Measurements from ENCODE around the gene SRF. TPM values are rescaled to one million over a fixed set of nuclear protein-coding genes. Genes with fewer than 3 reads are reported as not detected.

SRF gene
- total and polyA plus RNA-seq, 8 donors, result 20.2 to 36.3 (median 31.0) TPM

GRCh38 chr6:43141644-43142043, 29.4 kb upstream of the SRF start:
- intact Hi-C loops (cut with DNase I), result loop anchor here in 1 of 2 donors (10.0 kb wide), 1 partner anchor 237 kb away; no protein-coding TSS in a partner anchor
- TF ChIP-seq, protein P1, sequence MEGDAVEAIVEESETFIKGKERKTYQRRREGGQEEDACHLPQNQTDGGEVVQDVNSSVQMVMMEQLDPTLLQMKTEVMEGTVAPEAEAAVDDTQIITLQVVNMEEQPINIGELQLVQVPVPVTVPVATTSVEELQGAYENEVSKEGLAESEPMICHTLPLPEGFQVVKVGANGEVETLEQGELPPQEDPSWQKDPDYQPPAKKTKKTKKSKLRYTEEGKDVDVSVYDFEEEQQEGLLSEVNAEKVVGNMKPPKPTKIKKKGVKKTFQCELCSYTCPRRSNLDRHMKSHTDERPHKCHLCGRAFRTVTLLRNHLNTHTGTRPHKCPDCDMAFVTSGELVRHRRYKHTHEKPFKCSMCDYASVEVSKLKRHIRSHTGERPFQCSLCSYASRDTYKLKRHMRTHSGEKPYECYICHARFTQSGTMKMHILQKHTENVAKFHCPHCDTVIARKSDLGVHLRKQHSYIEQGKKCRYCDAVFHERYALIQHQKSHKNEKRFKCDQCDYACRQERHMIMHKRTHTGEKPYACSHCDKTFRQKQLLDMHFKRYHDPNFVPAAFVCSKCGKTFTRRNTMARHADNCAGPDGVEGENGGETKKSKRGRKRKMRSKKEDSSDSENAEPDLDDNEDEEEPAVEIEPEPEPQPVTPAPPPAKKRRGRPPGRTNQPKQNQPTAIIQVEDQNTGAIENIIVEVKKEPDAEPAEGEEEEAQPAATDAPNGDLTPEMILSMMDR (IDR thresholded peaks at IDR 0.05), result no peak
- Histone ChIP-seq H3K4me1 (peaks cover 4 to 13% of the 10 kb centered on the region in 2 donors), H3K27me3 (no peaks in the 10 kb centered on the region), H3K9me3 (no peaks in the 10 kb centered on the region), H3K36me3 (peaks cover 0 to 11% of the 10 kb centered on the region in 2 donors), H3K27ac (no peak overlapping the region), H3K4me3 (no peak overlapping the region)
- DNase-seq, result no peak
- no peak for ATAC-seq

DNA sequence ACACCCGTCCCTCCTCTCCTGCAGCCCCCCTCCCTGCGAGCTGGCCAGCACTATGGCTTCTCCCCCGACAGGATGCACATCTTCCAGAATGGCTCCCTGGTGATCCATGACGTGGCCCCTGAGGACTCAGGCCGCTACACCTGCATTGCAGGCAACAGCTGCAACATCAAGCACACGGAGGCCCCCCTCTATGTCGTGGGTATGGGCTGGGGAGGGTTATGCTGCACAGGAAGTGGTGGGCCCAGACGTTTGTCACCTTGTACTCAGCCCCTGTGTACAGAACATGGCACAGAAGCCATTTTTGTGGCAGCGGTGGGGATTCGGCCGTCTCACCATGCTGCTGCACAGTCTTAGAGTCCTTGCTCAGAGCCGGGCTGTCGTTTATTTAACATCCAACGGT, 29.0 kb upstream of the SRF start:
- Histone ChIP-seq H3K9me3 (no peaks in the 10 kb centered on the region), H3K4me3 (no peak overlapping the region), H3K27ac (no peak overlapping the region), H3K4me1 (peaks cover 4 to 13% of the 10 kb centered on the region in 2 donors), H3K36me3 (peaks cover 0 to 11% of the 10 kb centered on the region in 2 donors), H3K27me3 (no peaks in the 10 kb centered on the region)
- intact Hi-C loops (cut with DNase I), result loop anchor here in 1 of 2 donors (10.0 kb wide), 1 partner anchor 237 kb away; no protein-coding TSS in a partner anchor
- TF ChIP-seq, protein P1 (IDR thresholded peaks at IDR 0.05), result no peak
- ATAC-seq (no peak), DNase-seq (no peak)

- Histone ChIP-seq H3K9me3 (no peaks in the 10 kb centered on the region), H3K27ac (no peak overlapping the region), H3K4me1 (peaks cover 4 to 13% of the 10 kb centered on the region in 2 donors), H3K27me3 (no peaks in the 10 kb centered on the region), H3K4me3 (no peak overlapping the region), H3K36me3 (peaks cover 0 to 15% of the 10 kb centered on the region in 2 donors)
- TF ChIP-seq, protein P1 (IDR thresholded peaks at IDR 0.05), result peak; percentile 86 to 87
- intact Hi-C loops (cut with DNase I), result loop anchor here in 1 of 2 donors (10.0 kb wide), 1 partner anchor 239 kb away; no protein-coding TSS in a partner anchor
- ATAC-seq (peak; percentile 98), DNase-seq (peak; percentile 80 to 96 (median 90))
Observed at GRCh38 chr6:43143235-43144128, 27.6 kb upstream of the SRF start.

DNA sequence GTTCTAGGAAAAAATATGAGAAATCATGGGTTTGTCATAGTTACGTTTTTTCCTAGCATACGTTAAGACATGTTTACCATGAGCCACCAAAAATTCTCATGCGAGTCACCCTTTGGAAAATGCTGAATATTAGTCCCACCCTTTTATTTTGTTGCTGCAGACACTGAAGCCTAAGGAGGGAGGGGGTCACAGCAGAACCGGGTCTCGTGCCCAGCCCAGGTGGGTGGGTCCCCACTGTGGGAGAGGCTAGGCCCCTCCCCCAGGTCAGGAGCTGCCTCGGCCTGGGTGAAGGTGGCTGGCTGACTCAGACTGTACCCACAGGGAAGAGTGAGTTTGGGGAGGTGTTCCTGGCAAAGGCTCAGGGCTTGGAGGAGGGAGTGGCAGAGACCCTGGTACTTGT, 26.2 kb upstream of the SRF start:
- Histone ChIP-seq H3K27me3 (no peaks in the 10 kb centered on the region), H3K9me3 (no peaks in the 10 kb centered on the region), H3K27ac (no peak overlapping the region), H3K4me1 (peaks cover 4 to 13% of the 10 kb centered on the region in 2 donors), H3K36me3 (peaks cover 0 to 4% of the 10 kb centered on the region in 2 donors), H3K4me3 (no peak overlapping the region)
- intact Hi-C loops (cut with DNase I), result loop anchor here in 1 of 2 donors (10.0 kb wide), 1 partner anchor 240 kb away; no protein-coding TSS in a partner anchor
- ATAC-seq (no peak), DNase-seq (no peak)
- TF ChIP-seq, protein P1 (IDR thresholded peaks at IDR 0.05), result no peak

DNA sequence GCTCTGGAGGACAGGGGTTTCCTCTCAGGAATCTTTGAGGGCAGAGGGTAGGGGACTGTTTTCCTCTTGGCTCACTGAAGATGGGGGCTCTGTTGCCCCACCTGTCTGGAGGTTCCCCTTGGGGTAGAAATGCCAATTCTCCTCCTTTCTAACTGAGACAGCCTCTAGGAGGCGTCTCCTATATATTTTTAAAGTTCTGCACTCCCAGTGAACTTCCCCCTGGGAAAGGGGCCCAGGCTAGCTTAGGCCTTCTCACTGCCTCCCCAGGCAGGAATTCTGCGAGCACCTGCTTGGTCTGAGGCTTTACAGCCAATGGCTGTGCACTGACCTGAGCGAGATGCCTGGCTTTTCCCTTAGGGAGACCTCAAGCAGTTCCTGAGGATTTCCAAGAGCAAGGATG, 24.8 kb upstream of the SRF start:
- H3K4me1 ChIP-seq, result peaks cover 4 to 13% of the 10 kb centered on the region in 2 donors
- ATAC-seq, result no peak
- H3K27me3 ChIP-seq, result no peaks in the 10 kb centered on the region
- H3K9me3 ChIP-seq, result no peaks in the 10 kb centered on the region
- TF ChIP-seq, protein P1 (IDR thresholded peaks at IDR 0.05), result no peak
- intact Hi-C loops (cut with DNase I), result loop anchor here in 1 of 2 donors (10.0 kb wide), 1 partner anchor 241 kb away; no protein-coding TSS in a partner anchor
- DNase-seq, result no peak
- peaks cover 0 to 4% of the 10 kb centered on the region in 2 donors for H3K36me3 ChIP-seq
- no peak overlapping the region for H3K27ac ChIP-seq
- H3K4me3 ChIP-seq, result no peak overlapping the region

Measured in left lung (tissue), 10 donors.